Measurements from ENCODE around the gene SCLY.

The SCLY gene

GRCh38 chr2:238077292-238077691, 16.5 kb downstream of the SCLY start:
- DNase-seq, result no peak

DNA sequence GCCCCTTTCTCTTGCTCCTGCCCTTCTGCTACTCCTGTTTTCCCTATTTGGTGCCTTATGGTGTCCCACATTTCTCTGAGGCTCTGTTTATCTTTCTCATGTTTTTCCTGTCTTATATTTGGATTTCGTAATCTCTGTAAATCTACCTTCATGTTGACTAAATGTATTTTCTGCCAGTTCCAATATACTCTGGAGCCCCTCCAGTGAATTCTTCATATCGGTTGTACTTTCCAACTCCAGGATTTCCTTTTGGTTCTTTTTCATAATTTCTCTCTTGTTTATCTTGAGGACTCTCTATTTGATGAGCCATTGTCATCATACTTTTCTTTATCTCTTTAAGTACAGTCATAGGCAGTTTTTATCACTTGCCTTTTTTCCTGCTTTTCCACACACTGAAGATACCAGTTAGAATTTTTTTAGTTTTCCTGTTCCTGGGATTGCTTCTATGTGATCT, 19.1 kb downstream of the SCLY start:
- no peak for DNase-seq

DNA sequence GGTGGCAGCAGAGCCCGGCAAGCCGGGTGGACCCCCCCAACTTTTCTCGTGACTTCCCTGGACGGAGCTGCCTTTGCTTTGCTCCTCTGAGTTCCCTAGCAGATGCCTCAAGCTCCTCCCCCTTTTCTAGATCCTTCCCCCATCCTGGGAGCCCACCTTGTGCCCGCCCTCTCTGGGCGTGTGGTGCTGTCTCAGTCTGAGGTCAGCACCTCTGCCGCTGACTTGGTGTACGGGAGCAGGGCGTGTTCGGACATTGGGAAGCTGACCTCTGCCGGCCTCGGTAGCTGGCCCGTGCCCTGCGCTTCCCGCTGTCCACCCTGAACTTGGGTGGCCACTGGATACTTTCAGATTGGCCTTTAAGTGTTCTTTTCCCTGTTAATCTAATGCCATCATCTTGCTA, 19.7 kb downstream of the SCLY start:
- no peak for DNase-seq

DNA sequence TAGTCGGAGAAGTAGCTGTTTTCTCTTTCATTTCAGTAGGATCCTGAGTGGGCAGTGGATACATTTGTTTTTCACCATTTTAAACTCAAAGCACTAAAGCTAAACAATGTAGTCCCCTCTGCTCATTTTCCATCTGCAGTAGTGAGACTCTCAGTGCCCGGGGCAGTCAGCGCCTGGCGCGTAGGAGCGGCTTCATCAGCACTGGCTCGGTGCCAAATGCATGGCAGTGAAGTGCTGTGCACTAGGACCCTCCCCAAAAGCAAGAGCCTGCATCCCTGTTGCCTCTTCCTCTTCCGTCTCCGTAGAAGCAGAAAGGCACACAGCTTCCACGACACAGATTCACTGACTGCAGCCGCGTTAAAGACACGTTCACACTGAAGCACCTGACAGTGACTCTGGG, 20.3 kb downstream of the SCLY start:
- no peak for DNase-seq

DNA sequence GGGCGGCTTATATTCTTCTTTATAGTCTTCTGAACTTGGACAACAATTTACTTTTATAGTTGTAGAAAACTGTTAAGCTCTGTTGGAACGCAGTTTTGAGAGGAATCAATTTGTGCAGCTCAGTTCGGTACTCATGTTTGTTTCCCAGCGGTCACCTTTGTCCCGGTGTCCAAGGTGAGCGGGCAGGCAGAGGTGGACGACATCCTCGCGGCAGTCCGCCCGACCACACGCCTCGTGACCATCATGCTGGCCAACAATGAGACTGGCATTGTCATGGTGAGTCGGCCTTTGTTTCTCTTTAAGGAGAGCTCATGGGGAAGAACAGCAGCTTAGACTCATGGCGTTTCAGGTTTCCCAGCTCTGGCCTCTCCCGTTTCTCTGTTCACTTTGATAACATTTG, 20.8 kb downstream of the SCLY start:
- DNase-seq, result no peak

GRCh38 chr2:238082151-238082550, 21.4 kb downstream of the SCLY start:
- DNase-seq, result no peak

GRCh38 chr2:238082827-238083226, 22.0 kb downstream of the SCLY start:
- no peak for DNase-seq

- DNase-seq, result no peak
Measured at GRCh38 chr2:238083919-238084318, 23.1 kb downstream of the SCLY start.

GRCh38 chr2:238084761-238085160, 24.0 kb downstream of the SCLY start:
- DNase-seq, result no peak

DNA sequence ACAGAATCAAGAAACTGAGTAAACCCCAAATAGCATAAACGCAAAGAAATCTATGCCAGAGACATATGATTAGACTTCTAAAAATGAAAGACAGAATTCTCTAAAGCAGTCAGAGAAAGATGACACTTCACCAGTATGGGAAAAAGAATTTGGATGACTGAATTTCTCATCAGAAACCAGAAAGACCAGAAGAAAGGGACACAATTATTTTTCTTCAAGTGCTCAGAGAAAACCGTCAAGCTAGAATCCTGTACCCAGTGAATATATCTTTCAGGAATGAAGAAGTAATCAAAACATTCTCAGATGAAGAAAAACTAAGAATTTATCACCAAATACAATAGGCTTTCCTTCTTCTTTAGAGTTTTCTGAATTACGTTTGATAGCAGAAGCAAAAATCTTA, 25.1 kb downstream of the SCLY start:
- no peak for DNase-seq

DNA sequence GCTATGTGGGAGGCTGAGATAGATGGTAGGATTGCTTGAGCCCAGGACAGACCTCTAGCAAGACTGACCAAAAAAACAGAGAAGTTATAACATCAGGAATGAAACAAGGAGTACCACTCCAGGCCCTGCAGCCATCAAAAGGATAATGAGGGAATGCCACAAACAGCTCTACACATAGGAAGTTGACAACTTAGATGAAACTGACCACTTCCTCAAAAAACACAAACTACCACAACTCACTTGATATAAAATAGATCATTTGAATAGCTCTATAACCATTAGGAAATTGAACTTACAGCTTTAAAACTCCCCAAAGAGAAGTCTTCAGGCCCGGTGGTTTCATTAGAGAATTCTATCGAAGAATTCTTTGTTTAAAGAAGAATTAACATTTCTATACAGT, 26.4 kb downstream of the SCLY start:
- no peak for DNase-seq

DNA sequence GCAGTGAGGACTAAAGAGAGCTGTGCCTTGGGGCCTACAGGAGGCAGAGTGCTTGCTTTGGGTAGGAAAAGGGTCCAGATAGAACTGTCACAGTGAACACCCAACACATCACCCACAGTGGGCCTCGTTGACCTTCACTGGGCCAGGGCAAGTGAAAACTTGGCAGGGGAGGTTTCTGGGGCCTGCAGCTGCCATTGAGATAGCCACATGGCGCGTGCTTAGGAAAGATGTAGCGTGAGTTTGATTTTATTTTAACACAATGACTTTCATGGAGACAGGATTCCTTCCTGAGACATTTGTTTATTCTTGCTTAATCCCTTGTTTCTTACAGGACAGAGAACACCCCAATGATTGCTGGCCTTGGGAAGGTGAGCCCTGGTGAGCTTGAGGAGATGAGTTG, 30.1 kb downstream of the SCLY start:
- DNase-seq, result no peak

- DNase-seq, result no peak
Measured at GRCh38 chr2:238091436-238092060, 30.7 kb downstream of the SCLY start.

DNA sequence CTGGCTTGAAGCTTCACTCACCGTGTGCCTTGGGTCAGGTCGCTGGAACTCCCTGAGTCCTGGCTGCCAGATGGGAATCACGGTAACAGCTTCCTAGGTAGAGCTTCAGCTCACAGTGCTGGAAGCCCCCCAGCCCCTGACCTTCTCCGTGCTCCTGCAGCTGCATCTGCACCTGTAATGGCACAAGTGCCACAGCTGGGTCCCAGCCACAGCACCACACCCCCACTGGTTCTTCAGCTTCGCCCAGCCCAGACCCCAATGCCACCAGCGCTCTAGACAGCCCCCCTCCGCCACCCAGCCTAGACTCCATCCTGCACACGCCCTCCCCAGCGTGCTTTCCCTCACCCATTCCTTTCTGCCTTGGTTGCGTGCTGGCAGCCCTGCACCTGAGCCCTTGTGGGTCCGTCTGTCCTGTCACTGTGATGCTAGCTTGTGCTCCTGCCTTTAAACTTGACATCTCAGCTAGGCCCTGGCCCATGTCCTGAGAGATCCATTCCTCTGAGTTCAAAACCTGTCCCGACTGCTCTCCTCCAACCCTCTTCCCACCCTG, 31.8 kb downstream of the SCLY start:
- no peak for DNase-seq

GRCh38 chr2:238093181-238094140, 32.7 kb downstream of the SCLY start:
- no peak for DNase-seq

- no peak for DNase-seq
Measured at GRCh38 chr2:238094438-238095022, 33.7 kb downstream of the SCLY start.

GRCh38 chr2:238095143-238095542, 34.3 kb downstream of the SCLY start:
- DNase-seq, result no peak

DNA sequence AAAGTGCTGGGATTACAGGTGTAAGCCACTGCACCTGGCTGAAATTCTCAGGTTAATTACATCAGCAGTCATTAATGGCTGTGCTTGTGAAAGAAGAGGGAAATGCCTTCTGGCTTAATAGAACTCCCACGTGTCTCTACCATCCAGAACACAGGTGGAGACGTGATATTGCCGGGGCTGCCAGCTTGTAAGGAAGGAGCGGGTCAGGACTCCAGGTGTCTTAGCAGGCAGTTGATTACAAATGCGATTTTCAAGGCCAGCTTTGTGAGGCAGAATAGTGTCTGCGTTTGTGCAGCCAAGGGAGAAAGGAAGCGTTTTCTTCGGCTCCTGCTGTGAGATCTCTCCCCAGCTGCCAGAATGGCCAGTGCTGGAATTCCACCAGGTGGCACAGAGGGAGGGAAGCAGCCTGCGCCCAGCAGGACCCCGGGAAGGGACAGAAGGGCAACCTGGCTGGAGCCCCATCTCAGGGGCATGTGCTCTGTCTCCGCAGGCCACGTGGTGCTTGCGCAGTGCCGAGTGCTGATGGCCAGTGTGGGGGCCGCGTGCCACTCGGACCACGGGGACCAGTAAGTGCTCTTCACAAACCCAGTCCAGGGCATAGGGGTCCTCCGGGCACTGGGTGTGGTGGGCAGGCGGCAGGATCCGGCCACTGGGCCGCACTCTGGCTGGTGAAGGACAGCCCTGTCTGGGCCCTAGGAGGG, 35.7 kb downstream of the SCLY start:
- DNase-seq, result no peak

- DNase-seq, result no peak
Measured at GRCh38 chr2:238097201-238097987, 36.6 kb downstream of the SCLY start.

DNA sequence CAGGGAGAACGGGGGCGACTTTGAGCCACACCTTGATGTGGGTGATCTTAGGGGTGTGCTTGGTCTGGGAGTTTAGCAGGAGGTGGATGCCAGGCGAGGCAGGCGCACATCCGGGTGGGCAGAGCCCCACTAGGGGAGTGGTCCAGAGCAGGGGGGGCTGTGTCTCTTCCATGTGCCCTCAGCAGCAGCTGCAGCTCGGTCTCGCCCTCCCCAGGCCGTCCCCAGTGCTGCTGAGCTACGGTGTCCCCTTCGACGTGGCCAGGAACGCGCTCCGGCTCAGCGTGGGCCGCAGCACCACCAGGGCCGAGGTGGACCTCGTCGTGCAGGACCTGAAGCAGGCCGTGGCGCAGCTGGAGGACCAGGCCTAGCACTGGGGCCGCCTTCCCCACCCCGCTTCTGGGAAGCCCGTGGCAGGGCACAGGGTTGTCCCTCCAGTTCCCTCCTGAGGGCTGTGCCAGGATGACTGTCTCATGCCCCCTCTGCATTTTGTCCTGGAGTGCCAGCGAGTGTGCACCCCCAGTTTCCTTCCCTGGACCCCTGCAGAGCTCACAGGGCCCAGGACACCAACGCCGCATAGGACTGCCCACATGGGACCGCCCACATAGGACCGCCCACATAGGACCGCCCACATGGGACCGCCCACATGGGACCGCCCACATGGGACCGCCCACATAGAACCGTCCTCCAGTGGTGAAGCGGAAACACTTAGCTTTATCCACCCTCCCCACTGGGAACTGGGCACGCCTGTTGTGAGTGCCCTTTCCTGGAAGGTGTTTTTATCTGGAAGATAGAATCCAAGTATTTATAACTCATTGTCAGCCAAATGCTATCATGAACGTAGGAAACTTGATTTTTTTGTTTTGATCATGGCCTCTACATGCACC, 37.4 kb downstream of the SCLY start:
- DNase-seq, result peak; percentile 2
